GM19395 (cell line): ENCODE results near the gene CCL17.
"Not testable (repeated sequence)": the region's sequence is repeated elsewhere in the genome, so short reads cannot be mapped to it uniquely, and the experiment has no call there.

Experiments
- ATAC-seq: cut with Tn5 transposase; IDR thresholded peaks from one replicate; pipeline ENCODE4 v1.9.1; 2021; ENCODE audit warnings: mild to moderate bottlenecking, moderate library complexity; ENCODE audit not compliant: unreplicated experiment

Gene CCL17

GRCh38 chr16:57427824-57428223 lies 23.3 kb downstream of the CCL17 start:
- ATAC-seq: no peak

- ATAC-seq: no peak
Observed at GRCh38 chr16:57430955-57431354, 26.4 kb downstream of the CCL17 start.

- no peak for ATAC-seq
Observed at GRCh38 chr16:57432505-57432904, 27.9 kb downstream of the CCL17 start.

GRCh38 chr16:57432989-57433388 lies 28.4 kb downstream of the CCL17 start:
- no peak for ATAC-seq

- ATAC-seq: no peak
Observed at GRCh38 chr16:57434003-57434402, 29.4 kb downstream of the CCL17 start.

- ATAC-seq: no peak
Observed at GRCh38 chr16:57435838-57436237, 31.3 kb downstream of the CCL17 start.

- ATAC-seq: not testable (repeated sequence)
Observed at GRCh38 chr16:57439947-57440346, 35.4 kb downstream of the CCL17 start.

GRCh38 chr16:57440551-57440950 lies 36.0 kb downstream of the CCL17 start:
- not testable (repeated sequence) for ATAC-seq

- ATAC-seq: no peak
Observed at GRCh38 chr16:57444711-57445110, 40.1 kb downstream of the CCL17 start.

- ATAC-seq: no peak
Observed at GRCh38 chr16:57445510-57445909, 40.9 kb downstream of the CCL17 start.

- peak; percentile 47 for ATAC-seq
Observed at GRCh38 chr16:57446531-57447185, 42.1 kb downstream of the CCL17 start.

- ATAC-seq: peak; percentile 96
Observed at GRCh38 chr16:57447186-57447962, 42.8 kb downstream of the CCL17 start, which contains the start of the genes CIAPIN1 and COQ9. CIAPIN1 (minus strand) TSS chr16:57447385; CDS start chr16:57440928, 6,457 bp downstream. COQ9 (plus strand) TSS chr16:57447479; CDS start chr16:57447506, 27 bp downstream.

- no peak for ATAC-seq
Observed at GRCh38 chr16:57452021-57452420, 47.5 kb downstream of the CCL17 start.

- ATAC-seq: peak; percentile 91
Observed at GRCh38 chr16:57462209-57462977, 57.8 kb downstream of the CCL17 start, which contains the start of gene POLR2C. POLR2C (plus strand) TSS chr16:57462679; CDS start chr16:57462725, 46 bp downstream.

GRCh38 chr16:57462978-57463362 lies 58.4 kb downstream of the CCL17 start:
- peak; percentile 17 for ATAC-seq

GRCh38 chr16:57464523-57464922 lies 60.0 kb downstream of the CCL17 start:
- no peak for ATAC-seq
